ENCODE measurements around the gene TMPRSS7.

Gene TMPRSS7

DNA sequence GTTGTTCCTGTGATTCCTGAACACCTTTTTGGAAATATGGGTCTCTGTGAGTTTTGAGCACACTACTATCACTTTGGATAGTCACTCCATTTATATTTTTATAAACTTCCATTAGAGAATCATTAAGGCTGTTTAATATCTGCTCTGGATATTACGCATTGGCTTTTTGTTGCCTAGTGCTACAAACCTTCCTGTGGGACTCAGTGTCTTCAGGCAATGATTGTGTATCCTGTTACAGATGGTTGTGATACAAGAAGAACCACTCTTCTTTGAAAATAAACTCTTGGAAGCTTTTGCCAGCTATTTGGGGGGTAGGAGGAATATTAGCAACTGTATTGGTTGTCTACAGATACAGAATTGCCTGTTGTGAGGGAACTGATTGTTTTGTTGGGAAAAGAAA is 82.9 kb downstream of the TMPRSS7 start:
- Histone ChIP-seq H3K9ac (ENCODE audit: low read length) (peak overlapping the region; percentile 68), H3K27me3 (ENCODE audit: low read length) (no peaks in the 10 kb centered on the region), H3K27ac (ENCODE audit: low read depth, low read length) (peak overlapping the region; percentile 99), H3K36me3 (ENCODE audit: low read length) (no peaks in the 10 kb centered on the region), H3K9me3 (ENCODE audit: insufficient read depth, low read length) (no peaks in the 10 kb centered on the region), H3K4me3 (ENCODE audit: insufficient read depth, low read length, poor library complexity, severe bottlenecking) (peak overlapping the region; percentile 41), H3K79me2 (ENCODE audit: insufficient read depth, low read length) (no peaks in the 10 kb centered on the region), H3K9me2 (replicated peaks; ENCODE audit: insufficient read depth, low read length) (no peaks in the 10 kb centered on the region), H3F3A (ENCODE audit: insufficient read depth) (peaks cover 91% of the 10 kb centered on the region), H3K4me2 (ENCODE audit: low read depth, low read length, poor library complexity, severe bottlenecking) (peak overlapping the region; percentile 85), H4K20me1 (ENCODE audit: low read depth, low read length) (no peaks in the 10 kb centered on the region), H2AFZ (ENCODE audit: low read depth, low read length, severe bottlenecking) (no peak overlapping the region)
- TF ChIP-seq EZH2phosphoT487 (conservative IDR thresholded peaks at IDR 0.05; ENCODE audit: low read length): no peak
- TF ChIP-seq, protein P1, sequence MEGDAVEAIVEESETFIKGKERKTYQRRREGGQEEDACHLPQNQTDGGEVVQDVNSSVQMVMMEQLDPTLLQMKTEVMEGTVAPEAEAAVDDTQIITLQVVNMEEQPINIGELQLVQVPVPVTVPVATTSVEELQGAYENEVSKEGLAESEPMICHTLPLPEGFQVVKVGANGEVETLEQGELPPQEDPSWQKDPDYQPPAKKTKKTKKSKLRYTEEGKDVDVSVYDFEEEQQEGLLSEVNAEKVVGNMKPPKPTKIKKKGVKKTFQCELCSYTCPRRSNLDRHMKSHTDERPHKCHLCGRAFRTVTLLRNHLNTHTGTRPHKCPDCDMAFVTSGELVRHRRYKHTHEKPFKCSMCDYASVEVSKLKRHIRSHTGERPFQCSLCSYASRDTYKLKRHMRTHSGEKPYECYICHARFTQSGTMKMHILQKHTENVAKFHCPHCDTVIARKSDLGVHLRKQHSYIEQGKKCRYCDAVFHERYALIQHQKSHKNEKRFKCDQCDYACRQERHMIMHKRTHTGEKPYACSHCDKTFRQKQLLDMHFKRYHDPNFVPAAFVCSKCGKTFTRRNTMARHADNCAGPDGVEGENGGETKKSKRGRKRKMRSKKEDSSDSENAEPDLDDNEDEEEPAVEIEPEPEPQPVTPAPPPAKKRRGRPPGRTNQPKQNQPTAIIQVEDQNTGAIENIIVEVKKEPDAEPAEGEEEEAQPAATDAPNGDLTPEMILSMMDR (IDR thresholded peaks at IDR 0.05; ENCODE audit: insufficient read depth, low read length, poor library complexity, severe bottlenecking): no peak

DNA sequence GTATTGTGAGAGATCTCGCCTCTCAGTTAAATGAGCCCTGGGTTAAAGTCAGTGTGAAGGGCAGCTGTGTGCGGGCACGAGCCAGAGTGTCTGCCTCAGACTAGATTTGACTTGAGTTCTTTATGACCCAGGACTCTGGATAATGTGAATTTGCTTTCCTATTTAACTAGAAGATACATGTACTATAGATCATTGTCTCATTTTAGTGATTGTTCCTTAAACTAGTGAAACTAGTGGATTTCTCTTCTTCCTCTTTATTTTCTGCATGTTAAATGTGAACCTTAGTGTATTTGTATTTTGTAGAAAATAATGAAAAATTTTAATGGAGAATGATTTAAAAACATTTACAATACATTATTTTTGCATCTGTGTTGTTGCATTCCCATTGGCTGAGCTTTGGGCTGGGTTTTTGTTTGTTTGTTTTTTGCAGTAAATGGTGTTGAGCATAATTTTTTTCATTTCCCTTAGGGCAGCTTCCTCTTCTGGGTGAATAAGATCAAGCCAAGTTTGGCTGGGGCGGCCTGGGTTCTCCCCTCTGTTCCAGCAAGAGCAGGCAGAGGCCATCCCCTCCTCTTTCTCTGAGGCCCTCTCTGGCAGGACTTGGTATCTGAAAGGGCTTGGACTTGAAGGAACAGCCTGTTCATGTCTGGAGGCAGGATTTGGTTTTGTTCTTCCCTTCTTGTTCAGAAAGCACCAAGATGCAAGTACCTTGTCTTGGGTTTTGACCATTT is 83.5 kb downstream of the TMPRSS7 start:
- Histone ChIP-seq H3K27ac (ENCODE audit: low read depth, low read length) (peak overlapping the region; percentile 99), H3F3A (ENCODE audit: insufficient read depth) (peaks cover 93% of the 10 kb centered on the region), H3K79me2 (ENCODE audit: insufficient read depth, low read length) (no peaks in the 10 kb centered on the region), H4K20me1 (ENCODE audit: low read depth, low read length) (no peaks in the 10 kb centered on the region), H3K27me3 (ENCODE audit: low read length) (no peaks in the 10 kb centered on the region), H3K4me2 (ENCODE audit: low read depth, low read length, poor library complexity, severe bottlenecking) (peak overlapping the region; percentile 85), H3K36me3 (ENCODE audit: low read length) (peaks cover 2% of the 10 kb centered on the region; the same call in 1 of the 2 replicates), H2AFZ (ENCODE audit: low read depth, low read length, severe bottlenecking) (no peak overlapping the region), H3K9me2 (replicated peaks; ENCODE audit: insufficient read depth, low read length) (no peaks in the 10 kb centered on the region), H3K4me3 (ENCODE audit: insufficient read depth, low read length, poor library complexity, severe bottlenecking) (peak overlapping the region; percentile 41), H3K9me3 (ENCODE audit: insufficient read depth, low read length) (no peaks in the 10 kb centered on the region), H3K9ac (ENCODE audit: low read length) (peak overlapping the region; percentile 68)
- no peak for TF ChIP-seq EZH2phosphoT487 (conservative IDR thresholded peaks at IDR 0.05; ENCODE audit: low read length)
- TF ChIP-seq, protein P1 (IDR thresholded peaks at IDR 0.05; ENCODE audit: insufficient read depth, low read length, poor library complexity, severe bottlenecking): peak; percentile 37

DNA sequence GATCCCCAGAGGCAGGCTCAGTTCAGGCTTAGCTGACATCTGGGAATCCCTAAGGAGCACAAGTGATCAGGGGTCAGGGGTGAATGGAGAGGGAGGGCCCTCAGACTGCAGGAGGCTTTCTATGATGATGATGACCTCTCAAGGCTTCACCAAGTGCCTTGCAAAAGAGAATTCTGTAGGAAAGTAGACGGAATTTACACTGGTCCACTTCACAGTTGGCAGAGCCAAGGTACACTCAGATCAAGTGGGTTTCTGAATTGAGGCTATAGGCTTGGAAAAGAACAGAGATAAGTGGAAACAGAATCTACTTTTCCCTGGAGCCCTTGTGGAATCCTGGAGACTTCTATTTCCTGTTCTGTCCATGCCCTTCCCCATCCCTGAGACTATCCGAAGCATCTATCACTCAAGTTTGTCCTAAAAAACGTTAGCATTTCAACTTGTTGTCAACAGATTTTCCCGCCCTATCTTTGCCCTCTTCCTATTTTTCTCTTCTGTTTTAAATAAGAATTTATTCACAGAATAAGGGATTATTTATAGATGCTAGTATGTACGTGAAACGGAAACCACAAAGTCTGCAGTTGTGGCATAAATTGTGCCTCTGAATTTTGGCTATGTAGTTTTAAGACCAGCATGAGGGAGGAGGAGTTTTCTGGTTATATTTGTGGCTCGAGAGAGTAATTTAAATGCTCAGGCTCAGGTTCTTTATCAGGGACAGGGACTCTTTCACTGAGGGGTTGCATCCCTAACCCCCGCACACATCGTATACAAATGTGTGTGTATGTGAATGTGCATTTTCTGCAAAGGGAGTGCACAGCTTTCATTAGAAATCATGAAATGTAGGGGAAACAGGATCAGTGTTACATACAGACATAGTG is 85.7 kb downstream of the TMPRSS7 start:
- Histone ChIP-seq H3K9ac (ENCODE audit: low read length) (peak overlapping the region; percentile 68), H3K36me3 (ENCODE audit: low read length) (peaks cover 13% of the 10 kb centered on the region; the same call in 1 of the 2 replicates), H3K4me3 (ENCODE audit: insufficient read depth, low read length, poor library complexity, severe bottlenecking) (peak overlapping the region; percentile 9), H3K27ac (ENCODE audit: low read depth, low read length) (peak overlapping the region; percentile 99), H2AFZ (ENCODE audit: low read depth, low read length, severe bottlenecking) (no peak overlapping the region), H4K20me1 (ENCODE audit: low read depth, low read length) (no peaks in the 10 kb centered on the region), H3K27me3 (ENCODE audit: low read length) (no peaks in the 10 kb centered on the region), H3K4me2 (ENCODE audit: low read depth, low read length, poor library complexity, severe bottlenecking) (peak overlapping the region; percentile 85), H3F3A (ENCODE audit: insufficient read depth) (peaks cover 86% of the 10 kb centered on the region), H3K9me3 (ENCODE audit: insufficient read depth, low read length) (no peaks in the 10 kb centered on the region), H3K9me2 (replicated peaks; ENCODE audit: insufficient read depth, low read length) (no peaks in the 10 kb centered on the region), H3K79me2 (ENCODE audit: insufficient read depth, low read length) (no peaks in the 10 kb centered on the region)
- TF ChIP-seq EZH2phosphoT487 (conservative IDR thresholded peaks at IDR 0.05; ENCODE audit: low read length): no peak
- TF ChIP-seq, protein P1 (IDR thresholded peaks at IDR 0.05; ENCODE audit: insufficient read depth, low read length, poor library complexity, severe bottlenecking): no peak

Measured in SU-DHL-6 (cell line).